ENCODE results near the gene PTH2R. TPM values are rescaled to one million over a fixed set of nuclear protein-coding genes. Genes with fewer than 3 reads are reported as not detected.
A peak's percentile ranks its signal among the peaks of the same experiment; 100 is the strongest.
"Not testable (repeated sequence)": the region's sequence is repeated elsewhere in the genome, so short reads cannot be mapped to it uniquely, and the experiment has no call there.

Gene PTH2R
- polyA plus RNA-seq, 1 donor: 0.46 TPM

GRCh38 chr2:208447447-208447846 lies 40.9 kb downstream of the PTH2R start:
- not testable (repeated sequence) for H3K4me3 ChIP-seq (ENCODE audit: low read length); H3K9me3 ChIP-seq (ENCODE audit: control insufficient read depth, low read depth, low read length); DNase-seq; H3K27me3 ChIP-seq (ENCODE audit: control insufficient read depth, insufficient read depth, low read length); H3K27ac ChIP-seq (ENCODE audit: low read length); H3K36me3 ChIP-seq (ENCODE audit: control insufficient read depth, insufficient read depth, low read length); H3K4me1 ChIP-seq (ENCODE audit: control insufficient read depth, insufficient read depth, low read length)
- WGBS (ENCODE audit: insufficient coverage, low lambda C conversion rate): no CpG with 5 or more reads among the region's 6 CpGs

- Histone ChIP-seq H3K4me3 (ENCODE audit: low read length) (no peak overlapping the region), H3K9me3 (ENCODE audit: control insufficient read depth, low read depth, low read length) (no peaks in the 10 kb centered on the region), H3K36me3 (ENCODE audit: control insufficient read depth, insufficient read depth, low read length) (no peaks in the 10 kb centered on the region), H3K27me3 (ENCODE audit: control insufficient read depth, insufficient read depth, low read length) (no peaks in the 10 kb centered on the region), H3K27ac (ENCODE audit: low read length) (no peak overlapping the region), H3K4me1 (ENCODE audit: control insufficient read depth, insufficient read depth, low read length) (no peaks in the 10 kb centered on the region)
- DNase-seq: no peak
- WGBS (ENCODE audit: insufficient coverage, low lambda C conversion rate): no CpG with 5 or more reads among the region's 2 CpGs
Measured at GRCh38 chr2:208451061-208451460, 44.5 kb downstream of the PTH2R start.

- H3K4me3 ChIP-seq (ENCODE audit: low read length): no peak overlapping the region
- H3K9me3 ChIP-seq (ENCODE audit: control insufficient read depth, low read depth, low read length): no peaks in the 10 kb centered on the region
- H3K4me1 ChIP-seq (ENCODE audit: control insufficient read depth, insufficient read depth, low read length): no peaks in the 10 kb centered on the region
- no peak for DNase-seq
- no peak overlapping the region for H3K27ac ChIP-seq (ENCODE audit: low read length)
- H3K27me3 ChIP-seq (ENCODE audit: control insufficient read depth, insufficient read depth, low read length): no peaks in the 10 kb centered on the region
- no peaks in the 10 kb centered on the region for H3K36me3 ChIP-seq (ENCODE audit: control insufficient read depth, insufficient read depth, low read length)
Measured at GRCh38 chr2:208454861-208455260, 48.3 kb downstream of the PTH2R start.

- Histone ChIP-seq H3K4me1 (ENCODE audit: control insufficient read depth, insufficient read depth, low read length) (no peaks in the 10 kb centered on the region), H3K27ac (ENCODE audit: low read length) (no peak overlapping the region), H3K9me3 (ENCODE audit: control insufficient read depth, low read depth, low read length) (no peaks in the 10 kb centered on the region), H3K4me3 (ENCODE audit: low read length) (no peak overlapping the region), H3K27me3 (ENCODE audit: control insufficient read depth, insufficient read depth, low read length) (no peaks in the 10 kb centered on the region), H3K36me3 (ENCODE audit: control insufficient read depth, insufficient read depth, low read length) (no peaks in the 10 kb centered on the region)
- WGBS (ENCODE audit: insufficient coverage, low lambda C conversion rate): 40% methylated on average over 2 of the region's 3 CpGs
- DNase-seq: no peak
Measured at GRCh38 chr2:208463721-208464120, 57.1 kb downstream of the PTH2R start.

GRCh38 chr2:208464205-208464604 lies 57.6 kb downstream of the PTH2R start:
- H3K4me1 ChIP-seq (ENCODE audit: control insufficient read depth, insufficient read depth, low read length): no peaks in the 10 kb centered on the region
- no peak overlapping the region for H3K27ac ChIP-seq (ENCODE audit: low read length)
- no peaks in the 10 kb centered on the region for H3K9me3 ChIP-seq (ENCODE audit: control insufficient read depth, low read depth, low read length)
- 100% methylated on average over 2 of the region's 8 CpGs for WGBS (ENCODE audit: insufficient coverage, low lambda C conversion rate)
- no peaks in the 10 kb centered on the region for H3K27me3 ChIP-seq (ENCODE audit: control insufficient read depth, insufficient read depth, low read length)
- no peaks in the 10 kb centered on the region for H3K36me3 ChIP-seq (ENCODE audit: control insufficient read depth, insufficient read depth, low read length)
- no peak overlapping the region for H3K4me3 ChIP-seq (ENCODE audit: low read length)
- no peak for DNase-seq

- WGBS (ENCODE audit: insufficient coverage, low lambda C conversion rate): 20% methylated on average over 1 of the region's 6 CpGs
- peak; percentile 16 to 22 for DNase-seq
- Histone ChIP-seq H3K4me1 (ENCODE audit: control insufficient read depth, insufficient read depth, low read length) (no peaks in the 10 kb centered on the region), H3K36me3 (ENCODE audit: control insufficient read depth, insufficient read depth, low read length) (no peaks in the 10 kb centered on the region), H3K27me3 (ENCODE audit: control insufficient read depth, insufficient read depth, low read length) (no peaks in the 10 kb centered on the region), H3K9me3 (ENCODE audit: control insufficient read depth, low read depth, low read length) (no peaks in the 10 kb centered on the region), H3K27ac (ENCODE audit: low read length) (no peak overlapping the region), H3K4me3 (ENCODE audit: low read length) (no peak overlapping the region)
Measured at GRCh38 chr2:208466151-208466919, 59.7 kb downstream of the PTH2R start.

- no peaks in the 10 kb centered on the region for H3K4me1 ChIP-seq (ENCODE audit: control insufficient read depth, insufficient read depth, low read length)
- H3K27ac ChIP-seq (ENCODE audit: low read length): no peak overlapping the region
- H3K9me3 ChIP-seq (ENCODE audit: control insufficient read depth, low read depth, low read length): no peaks in the 10 kb centered on the region
- H3K4me3 ChIP-seq (ENCODE audit: low read length): no peak overlapping the region
- no peaks in the 10 kb centered on the region for H3K36me3 ChIP-seq (ENCODE audit: control insufficient read depth, insufficient read depth, low read length)
- no peaks in the 10 kb centered on the region for H3K27me3 ChIP-seq (ENCODE audit: control insufficient read depth, insufficient read depth, low read length)
- WGBS (ENCODE audit: insufficient coverage, low lambda C conversion rate): 71% methylated on average over 1 of the region's 1 CpG
- DNase-seq: no peak
Measured at GRCh38 chr2:208466920-208467298, 60.3 kb downstream of the PTH2R start.

GRCh38 chr2:208467564-208467963 lies 61.0 kb downstream of the PTH2R start:
- no peak for DNase-seq
- no peak overlapping the region for H3K27ac ChIP-seq (ENCODE audit: low read length)
- no peaks in the 10 kb centered on the region for H3K4me1 ChIP-seq (ENCODE audit: control insufficient read depth, insufficient read depth, low read length)
- H3K9me3 ChIP-seq (ENCODE audit: control insufficient read depth, low read depth, low read length): no peaks in the 10 kb centered on the region
- WGBS (ENCODE audit: insufficient coverage, low lambda C conversion rate): no CpG with 5 or more reads among the region's 1 CpG
- no peaks in the 10 kb centered on the region for H3K36me3 ChIP-seq (ENCODE audit: control insufficient read depth, insufficient read depth, low read length)
- H3K4me3 ChIP-seq (ENCODE audit: low read length): no peak overlapping the region
- no peaks in the 10 kb centered on the region for H3K27me3 ChIP-seq (ENCODE audit: control insufficient read depth, insufficient read depth, low read length)

- no peak for DNase-seq
- Histone ChIP-seq H3K4me3 (ENCODE audit: low read length) (no peak overlapping the region), H3K27me3 (ENCODE audit: control insufficient read depth, insufficient read depth, low read length) (no peaks in the 10 kb centered on the region), H3K9me3 (ENCODE audit: control insufficient read depth, low read depth, low read length) (no peaks in the 10 kb centered on the region), H3K4me1 (ENCODE audit: control insufficient read depth, insufficient read depth, low read length) (no peaks in the 10 kb centered on the region), H3K27ac (ENCODE audit: low read length) (no peak overlapping the region), H3K36me3 (ENCODE audit: control insufficient read depth, insufficient read depth, low read length) (no peaks in the 10 kb centered on the region)
Measured at GRCh38 chr2:208477741-208478140, 71.1 kb downstream of the PTH2R start.

- no peaks in the 10 kb centered on the region for H3K27me3 ChIP-seq (ENCODE audit: control insufficient read depth, insufficient read depth, low read length)
- H3K27ac ChIP-seq (ENCODE audit: low read length): no peak overlapping the region
- no peak overlapping the region for H3K4me3 ChIP-seq (ENCODE audit: low read length)
- no peaks in the 10 kb centered on the region for H3K36me3 ChIP-seq (ENCODE audit: control insufficient read depth, insufficient read depth, low read length)
- no peaks in the 10 kb centered on the region for H3K4me1 ChIP-seq (ENCODE audit: control insufficient read depth, insufficient read depth, low read length)
- no CpG with 5 or more reads among the region's 5 CpGs for WGBS (ENCODE audit: insufficient coverage, low lambda C conversion rate)
- H3K9me3 ChIP-seq (ENCODE audit: control insufficient read depth, low read depth, low read length): no peaks in the 10 kb centered on the region
- DNase-seq: no peak
Measured at GRCh38 chr2:208479342-208479741, 72.8 kb downstream of the PTH2R start.

GRCh38 chr2:208481945-208482344 lies 75.4 kb downstream of the PTH2R start:
- H3K27ac ChIP-seq (ENCODE audit: low read length); H3K36me3 ChIP-seq (ENCODE audit: control insufficient read depth, insufficient read depth, low read length); H3K4me3 ChIP-seq (ENCODE audit: low read length); DNase-seq; H3K4me1 ChIP-seq (ENCODE audit: control insufficient read depth, insufficient read depth, low read length); H3K27me3 ChIP-seq (ENCODE audit: control insufficient read depth, insufficient read depth, low read length); H3K9me3 ChIP-seq (ENCODE audit: control insufficient read depth, low read depth, low read length): not testable (repeated sequence)
- WGBS (ENCODE audit: insufficient coverage, low lambda C conversion rate): no CpG with 5 or more reads among the region's 5 CpGs
